GM18951 (cell line): ENCODE data around the gene NFIC.
"Not testable (repeated sequence)": the region's sequence is repeated elsewhere in the genome, so short reads cannot be mapped to it uniquely, and the experiment has no call there.

Source experiments
- POLR2A ChIP-seq: IDR thresholded peaks from 4 replicates; pipeline ENCODE4 v1.6.1; 2011; ENCODE audit warnings: mild to moderate bottlenecking; ENCODE audit not compliant: insufficient read length, insufficient read depth; ENCODE audit errors: extremely low read depth
- in situ Hi-C: fragments of 300-500 bp; cut with MboI; formaldehyde crosslinking; loops from one replicate; pipeline ENCODE4 v1.12.0; 2022; ENCODE audit warnings: low sequenced_read_pairs, mixed read lengths, inconsistent platforms; ENCODE audit not compliant: unreplicated experiment

Gene NFIC

GRCh38 chr19:3500429-3501101, 134.2 kb downstream of the NFIC start, which contains the start of gene DOHH:
TSS of gene DOHH (minus strand) at chr19:3500674. CDS start at chr19:3496814, 3,860 bp downstream.
- in situ Hi-C loops, result no loop called here
- TF ChIP-seq POLR2A, result peak; percentile 87

- no peak for TF ChIP-seq POLR2A
- in situ Hi-C loops, result no loop called here
These were observed 135.4 kb downstream of the NFIC start for GRCh38 chr19:3501780-3502179.

- no peak for TF ChIP-seq POLR2A
- in situ Hi-C loops, result no loop called here
These were observed 136.7 kb downstream of the NFIC start for GRCh38 chr19:3503036-3503572.

GRCh38 chr19:3504735-3505134, 138.4 kb downstream of the NFIC start:
- in situ Hi-C loops, result no loop called here
- no peak for TF ChIP-seq POLR2A

- in situ Hi-C loops, result no loop called here
- peak; percentile 72 for TF ChIP-seq POLR2A
These were observed 139.4 kb downstream of the NFIC start, which contains the start of gene FZR1 for GRCh38 chr19:3505598-3506383. TSS of gene FZR1 (plus strand) at chr19:3506311. CDS start at chr19:3522990, 16,679 bp downstream.

GRCh38 chr19:3506384-3507340, 140.3 kb downstream of the NFIC start:
- in situ Hi-C loops, result no loop called here
- no peak for TF ChIP-seq POLR2A

- in situ Hi-C loops, result no loop called here
- TF ChIP-seq POLR2A, result no peak
These were observed 141.2 kb downstream of the NFIC start for GRCh38 chr19:3507371-3508120.

GRCh38 chr19:3508121-3508661, 141.8 kb downstream of the NFIC start:
- in situ Hi-C loops, result not testable (repeated sequence)

- no peak for TF ChIP-seq POLR2A
- in situ Hi-C loops, result no loop called here
These were observed 142.6 kb downstream of the NFIC start for GRCh38 chr19:3508771-3509535.

- in situ Hi-C loops, result no loop called here
- no peak for TF ChIP-seq POLR2A
These were observed 143.2 kb downstream of the NFIC start for GRCh38 chr19:3509566-3509989.

- TF ChIP-seq POLR2A, result no peak
- in situ Hi-C loops, result no loop called here
These were observed 144.3 kb downstream of the NFIC start for GRCh38 chr19:3510727-3511126.
